K562 (cell line): ENCODE results near the gene AGXT. TPM values are rescaled to one million over a fixed set of nuclear protein-coding genes. Genes with fewer than 3 reads are reported as not detected.

Experiments
- ATAC-seq: fragments of 200-7000 bp; cut with Tn5 transposase; 3 replicates; pipeline ENCODE4 v1.9.1; 2020; ENCODE audit warnings: moderate library complexity
- BruUV-seq: library from RNA; stranded (reverse); fragments of 400-500 nt; replicated peaks from 2 replicates; lab custom pipeline; 2021; lab: Mats Ljungman, UMichigan
- CTCF ChIA-PET: fragments of 300-600 bp; formaldehyde crosslinking; extraction: SDS; loops from one replicate; lab custom pipeline; 2021; ENCODE audit warnings: low intra/inter-chr PET ratio; lab: Yijun Ruan, JAX
- POLR2A ChIA-PET: fragments of 300-600, 350-650 bp; sonication (Branson Sonifier 250); formaldehyde crosslinking; extraction: SDS; loops from one replicate; lab custom pipeline; 2021; ENCODE audit warnings: antibody characterized with exemption, inconsistent platforms; lab: Yijun Ruan, JAX
- DNase-seq, 4 experiments: peaks; one replicate each; pipeline versions ENCODE4 v3.0.0 to v3.0.0-alpha.2; 2011 to 2018; ENCODE audit warnings: low spot score in 3 of 4, mixed read lengths in 3 of 4; ENCODE audit errors: extremely low read depth in 1 of 4
- FAIRE-seq: peaks from 2 replicates; lab custom pipeline; 2011; peaks lifted over from hg19 to GRCh38; lab: Jason Lieb, UNC
- H2AFZ ChIP-seq: 2 replicates; pipeline ENCODE4 v1.6.0; 2011; ENCODE audit warnings: low read depth, low read length, control low read depth, inconsistent platforms
- H3K27ac ChIP-seq: fragments of 200-600 bp; 3 replicates; pipeline ENCODE4 v1.8.0; 2011; ENCODE audit warnings: low read depth, mild to moderate bottlenecking, control low read depth, inconsistent platforms, low read length, moderate library complexity, mixed read lengths; ENCODE audit errors: extremely low read depth
- H3K27me3 ChIP-seq, 2 experiments: fragments of 300-600 bp in 1 of 2; 2 replicates in 1 of 2; 3 replicates in 1 of 2; pipeline versions ENCODE4 v1.6.0 to v1.8.0; 2011; ENCODE audit warnings: inconsistent platforms in 2 of 2, low read length in 2 of 2, mild to moderate bottlenecking in 1 of 2, mixed read lengths in 1 of 2, moderate library complexity in 1 of 2; ENCODE audit not compliant: control insufficient read depth in 2 of 2, insufficient read depth in 2 of 2
- H3K36me3 ChIP-seq: fragments of 300-600 bp; 3 replicates; pipeline ENCODE4 v1.8.0; 2011; ENCODE audit warnings: mild to moderate bottlenecking, low read length, inconsistent platforms; ENCODE audit not compliant: control insufficient read depth, insufficient read depth
- H3K4me1 ChIP-seq, 2 experiments: fragments of 200-600 bp in 1 of 2; replicated peaks in 1 of 2; 2 replicates in 1 of 2; 3 replicates in 1 of 2; pipeline versions ENCODE4 v1.5.1 to v1.8.0; 2011; ENCODE audit warnings: inconsistent platforms in 2 of 2, low read length in 2 of 2, mild to moderate bottlenecking in 1 of 2, mixed read lengths in 1 of 2, moderate library complexity in 1 of 2; ENCODE audit not compliant: control insufficient read depth in 2 of 2, insufficient read depth in 2 of 2
- H3K4me2 ChIP-seq: 2 replicates; pipeline ENCODE4 v1.6.1; 2011; ENCODE audit warnings: low read length, control low read depth, inconsistent platforms, mixed read lengths; ENCODE audit not compliant: insufficient read depth
- H3K4me3 ChIP-seq: fragments of 200-600 bp; sonication (generic), shearing (Covaris generic); 2 replicates; pipeline ENCODE4 v1.5.1; 2016; ENCODE audit warnings: control low read depth, inconsistent platforms
- H3K79me2 ChIP-seq: fragments of 200-600 bp; 3 replicates; pipeline ENCODE4 v1.8.0; 2011; ENCODE audit warnings: low read length, inconsistent platforms; ENCODE audit not compliant: control insufficient read depth, insufficient read depth
- H3K9ac ChIP-seq, 2 experiments: 2 replicates each; pipeline versions ENCODE4 v1.6.0 to v1.6.1; 2011; ENCODE audit warnings: low read depth in 2 of 2, low read length in 2 of 2, control low read depth in 1 of 2, inconsistent platforms in 1 of 2, mild to moderate bottlenecking in 1 of 2, mixed read lengths in 1 of 2; ENCODE audit not compliant: insufficient read depth in 1 of 2
- H3K9me1 ChIP-seq: one replicate; pipeline ENCODE4 v1.6.0; 2011; ENCODE audit warnings: inconsistent platforms, mild to moderate bottlenecking, low read length, moderate library complexity; ENCODE audit not compliant: control insufficient read depth, insufficient read depth
- H3K9me3 ChIP-seq: replicated peaks from 2 replicates; pipeline ENCODE4 v1.5.1; 2011; ENCODE audit warnings: low read depth, low read length, inconsistent platforms; ENCODE audit not compliant: control insufficient read depth, insufficient read depth
- H4K20me1 ChIP-seq: replicated peaks from 2 replicates; pipeline ENCODE4 v1.6.1; 2011; ENCODE audit warnings: low read length, inconsistent platforms, mixed read lengths; ENCODE audit not compliant: control insufficient read depth, insufficient read depth
- CBX2 ChIP-seq: fragments of 200-600 bp; sonication (generic); IDR thresholded peaks from one replicate; pipeline ENCODE4 v1.6.1; 2012; ENCODE audit warnings: mild to moderate bottlenecking, low read length, inconsistent platforms; ENCODE audit not compliant: insufficient read depth, poor library complexity, severe bottlenecking
- CEBPB ChIP-seq: fragments of 450-650 bp; IDR thresholded peaks from 2 replicates; pipeline ENCODE4 v1.6.1; 2016; ENCODE audit warnings: missing genetic modification characterization, missing compliant biosample characterization
- MYBL2 ChIP-seq, 2 experiments: fragments of 450-650 bp in 1 of 2; sonication (generic) in 1 of 2; formaldehyde crosslinking in 1 of 2; IDR thresholded peaks; 2 replicates each; pipeline versions ENCODE4 v1.6.1 to v1.8.1; 2017 to 2022; ENCODE audit warnings: borderline replicate concordance in 1 of 2, inconsistent platforms in 1 of 2, low read depth in 1 of 2, mild to moderate bottlenecking in 1 of 2, missing genetic modification reagents in 1 of 2, moderate library complexity in 1 of 2
- NEUROD1 ChIP-seq: fragments of 150-350 bp; IDR thresholded peaks from 2 replicates; pipeline ENCODE4 v1.6.1; 2014; ENCODE audit warnings: borderline replicate concordance, low read length, low read depth; ENCODE audit not compliant: partially characterized antibody
- NFIX ChIP-seq: fragments of 250-450 bp; sonication (Bioruptor Pico); IDR thresholded peaks from 2 replicates; pipeline ENCODE4 v1.4.0; 2020; ENCODE audit warnings: low read depth, mild to moderate bottlenecking, moderate library complexity
- RHOXF2B ChIP-seq: fragments of 250-450 bp; sonication (Bioruptor Pico); conservative IDR thresholded peaks from 2 replicates; pipeline ENCODE4 v1.5.1; 2021
- SIRT6 ChIP-seq: IDR thresholded peaks from one replicate; pipeline ENCODE4 v1.6.1; 2012; ENCODE audit warnings: low read depth, mild to moderate bottlenecking, control low read depth, inconsistent platforms, low read length, moderate library complexity
- SIX5 ChIP-seq, 2 experiments: IDR thresholded peaks; 2 replicates each; pipeline ENCODE4 v1.6.1; 2011; ENCODE audit warnings: low read length in 2 of 2, borderline replicate concordance in 1 of 2, low read depth in 1 of 2, mild to moderate bottlenecking in 1 of 2, moderate library complexity in 1 of 2; ENCODE audit not compliant: insufficient read depth in 1 of 2
- THRA ChIP-seq: fragments of 450-650 bp; IDR thresholded peaks from 2 replicates; pipeline ENCODE4 v1.6.1; 2017; ENCODE audit warnings: mild to moderate bottlenecking, moderate library complexity
- ZNF143 ChIP-seq: sonication (generic); formaldehyde crosslinking; IDR thresholded peaks from 2 replicates; pipeline ENCODE4 v1.9.0; 2022; ENCODE audit warnings: mild to moderate bottlenecking, missing genetic modification reagents
- ZNF23 ChIP-seq: fragments of 250-450 bp; sonication (Bioruptor Pico); IDR thresholded peaks from 2 replicates; pipeline ENCODE4 v1.4.0; 2020; ENCODE audit warnings: mild to moderate bottlenecking
- ZNF707 ChIP-seq: fragments of 250-450 bp; sonication (Bioruptor Pico); conservative IDR thresholded peaks from 2 replicates; pipeline ENCODE4 v1.8.0; 2022; ENCODE audit warnings: inconsistent platforms, mild to moderate bottlenecking, moderate library complexity
- WGBS: fragments of 100-300 bp; shearing (Covaris generic); methylation state at CpG from one replicate; pipeline ENCODE4 v1.1.6; 2016; ENCODE audit warnings: low coverage, mixed read lengths; ENCODE audit not compliant: insufficient coverage; ENCODE audit errors: missing lambda C conversion rate; 5-methylcytosine and 5-hydroxymethylcytosine counted together
- in situ Hi-C: fragments of 300-500 bp; cut with MboI; formaldehyde crosslinking; loops from 4 replicates; pipeline ENCODE4 v1.15.0; 2018; ENCODE audit warnings: inconsistent platforms, mixed read lengths
- intact Hi-C: fragments of 100-400 bp; cut with micrococcal nuclease; formaldehyde crosslinking; loops from 2 replicates; pipeline ENCODE4 v1.14.2; 2022
- polyA plus RNA-seq, 8 experiments: library from polyadenylated mRNA; depleted of rRNA in 4 of 8; stranded (reverse) in 5 of 8; unstranded in 3 of 8; fragments of >200 nt; fragmentation: Nextera tagmentation in 2 of 8; fragmentation: Illumina TruSeq in 1 of 8; extraction: Ambion mirVana in 2 of 8; extraction: Trizol in 1 of 8; gene quantifications; 2 replicates each; pipeline versions ENCODE4 v1.2.1 to v1.2.3, GENCODE V29; 2011 to 2014; ENCODE audit warnings: inconsistent platforms in 1 of 8, missing spikeins in 1 of 8
- total RNA-seq, 7 experiments: library from RNA; depleted of rRNA in 6 of 7; stranded (reverse); fragments of >200 nt in 6 of 7; fragmentation: Illumina TruSeq in 2 of 7; extraction: Trizol in 2 of 7; gene quantifications; 2 replicates each; pipeline versions ENCODE4 v1.2.1 to v1.2.3, GENCODE V29; 2011 to 2021; ENCODE audit warnings: low replicate concordance in 1 of 7
- TF ChIP-seq, protein P1 (sequence below): sonication (generic); formaldehyde crosslinking; IDR thresholded peaks from 2 replicates; pipeline ENCODE4 v1.8.1; 2023; ENCODE audit warnings: missing genetic modification reagents, mild to moderate bottlenecking, borderline replicate concordance

The AGXT gene
- total and polyA plus RNA-seq, 9 of the 15 experiments (the other 6 are each of a cell fraction or from before 2014, with no cell fraction given) = 0.18 TPM; not detected in 8

GRCh38 chr2:240879105-240879504, 10.5 kb downstream of the AGXT start (continued):
- TF ChIP-seq MYBL2 (IDR thresholded peaks at IDR 0.05; ENCODE audit: low read depth) (no peak), MYBL2 (CRISPR knock-in tag; IDR thresholded peaks at IDR 0.05; ENCODE audit: borderline replicate concordance) (no peak), RHOXF2B (CRISPR knock-in tag) (no peak), CBX2 (no peak), NEUROD1 (no peak)
- TF ChIP-seq, protein P1, sequence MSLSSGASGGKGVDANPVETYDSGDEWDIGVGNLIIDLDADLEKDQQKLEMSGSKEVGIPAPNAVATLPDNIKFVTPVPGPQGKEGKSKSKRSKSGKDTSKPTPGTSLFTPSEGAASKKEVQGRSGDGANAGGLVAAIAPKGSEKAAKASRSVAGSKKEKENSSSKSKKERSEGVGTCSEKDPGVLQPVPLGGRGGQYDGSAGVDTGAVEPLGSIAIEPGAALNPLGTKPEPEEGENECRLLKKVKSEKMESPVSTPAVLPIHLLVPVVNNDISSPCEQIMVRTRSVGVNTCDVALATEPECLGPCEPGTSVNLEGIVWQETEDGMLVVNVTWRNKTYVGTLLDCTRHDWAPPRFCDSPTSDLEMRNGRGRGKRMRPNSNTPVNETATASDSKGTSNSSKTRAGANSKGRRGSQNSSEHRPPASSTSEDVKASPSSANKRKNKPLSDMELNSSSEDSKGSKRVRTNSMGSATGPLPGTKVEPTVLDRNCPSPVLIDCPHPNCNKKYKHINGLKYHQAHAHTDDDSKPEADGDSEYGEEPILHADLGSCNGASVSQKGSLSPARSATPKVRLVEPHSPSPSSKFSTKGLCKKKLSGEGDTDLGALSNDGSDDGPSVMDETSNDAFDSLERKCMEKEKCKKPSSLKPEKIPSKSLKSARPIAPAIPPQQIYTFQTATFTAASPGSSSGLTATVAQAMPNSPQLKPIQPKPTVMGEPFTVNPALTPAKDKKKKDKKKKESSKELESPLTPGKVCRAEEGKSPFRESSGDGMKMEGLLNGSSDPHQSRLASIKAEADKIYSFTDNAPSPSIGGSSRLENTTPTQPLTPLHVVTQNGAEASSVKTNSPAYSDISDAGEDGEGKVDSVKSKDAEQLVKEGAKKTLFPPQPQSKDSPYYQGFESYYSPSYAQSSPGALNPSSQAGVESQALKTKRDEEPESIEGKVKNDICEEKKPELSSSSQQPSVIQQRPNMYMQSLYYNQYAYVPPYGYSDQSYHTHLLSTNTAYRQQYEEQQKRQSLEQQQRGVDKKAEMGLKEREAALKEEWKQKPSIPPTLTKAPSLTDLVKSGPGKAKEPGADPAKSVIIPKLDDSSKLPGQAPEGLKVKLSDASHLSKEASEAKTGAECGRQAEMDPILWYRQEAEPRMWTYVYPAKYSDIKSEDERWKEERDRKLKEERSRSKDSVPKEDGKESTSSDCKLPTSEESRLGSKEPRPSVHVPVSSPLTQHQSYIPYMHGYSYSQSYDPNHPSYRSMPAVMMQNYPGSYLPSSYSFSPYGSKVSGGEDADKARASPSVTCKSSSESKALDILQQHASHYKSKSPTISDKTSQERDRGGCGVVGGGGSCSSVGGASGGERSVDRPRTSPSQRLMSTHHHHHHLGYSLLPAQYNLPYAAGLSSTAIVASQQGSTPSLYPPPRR (CRISPR knock-in tag) = no peak

GRCh38 chr2:240881913-240882312, 13.3 kb downstream of the AGXT start:
- H3K9me3 ChIP-seq = no peaks in the 10 kb centered on the region
- no TSS peak for BruUV-seq
- no peak overlapping the region for H3K4me3 ChIP-seq
- in situ Hi-C loops = no loop called here
- H3K27me3 ChIP-seq = peaks cover 0 to 12% of the 10 kb centered on the region in 2 experiments; a peak in 2 of 5 replicates
- no peak overlapping the region for H2AFZ ChIP-seq
- H3K9me1 ChIP-seq = no peaks in the 10 kb centered on the region
- no peak overlapping the region for H3K4me2 ChIP-seq
- H3K27ac ChIP-seq = no peak overlapping the region
- DNase-seq (no peak), FAIRE-seq (no peak), ATAC-seq (no peak)
- intact Hi-C loops = no loop called here
- no peak overlapping the region for H3K9ac ChIP-seq
- H3K4me1 ChIP-seq = no peaks in the 10 kb centered on the region; a peak in 2 of 5 replicates
- no peaks in the 10 kb centered on the region for H4K20me1 ChIP-seq
- H3K36me3 ChIP-seq = no peaks in the 10 kb centered on the region
- ChIA-PET CTCF (no interaction called here), POLR2A (no interaction called here)
- WGBS = 0% methylated on average over 6 of the region's 6 CpGs
- H3K79me2 ChIP-seq = no peaks in the 10 kb centered on the region
- TF ChIP-seq ZNF143 = no peak
- no peak for TF ChIP-seq ZNF707 (CRISPR knock-in tag)
- TF ChIP-seq ZNF23 (CRISPR knock-in tag) = no peak
- TF ChIP-seq SIX5 (IDR thresholded peaks at IDR 0.05; ENCODE audit: borderline replicate concordance in 1 of 2, insufficient read depth in 1 of 2, low read depth in 1 of 2, low read length in 2 of 2) = no peak
- no peak for TF ChIP-seq CEBPB (tag)
- no peak for TF ChIP-seq NFIX
- no peak for TF ChIP-seq THRA
- TF ChIP-seq SIRT6 = no peak
